ENCODE results near the gene ISG20L2. TPM values are rescaled to one million over a fixed set of nuclear protein-coding genes. Genes with fewer than 3 reads are reported as not detected.

ISG20L2 gene, protein sequence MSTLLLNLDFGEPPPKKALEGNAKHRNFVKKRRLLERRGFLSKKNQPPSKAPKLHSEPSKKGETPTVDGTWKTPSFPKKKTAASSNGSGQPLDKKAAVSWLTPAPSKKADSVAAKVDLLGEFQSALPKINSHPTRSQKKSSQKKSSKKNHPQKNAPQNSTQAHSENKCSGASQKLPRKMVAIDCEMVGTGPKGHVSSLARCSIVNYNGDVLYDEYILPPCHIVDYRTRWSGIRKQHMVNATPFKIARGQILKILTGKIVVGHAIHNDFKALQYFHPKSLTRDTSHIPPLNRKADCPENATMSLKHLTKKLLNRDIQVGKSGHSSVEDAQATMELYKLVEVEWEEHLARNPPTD
- 5.1 and 5.5 TPM in 2 replicates for total RNA-seq

DNA sequence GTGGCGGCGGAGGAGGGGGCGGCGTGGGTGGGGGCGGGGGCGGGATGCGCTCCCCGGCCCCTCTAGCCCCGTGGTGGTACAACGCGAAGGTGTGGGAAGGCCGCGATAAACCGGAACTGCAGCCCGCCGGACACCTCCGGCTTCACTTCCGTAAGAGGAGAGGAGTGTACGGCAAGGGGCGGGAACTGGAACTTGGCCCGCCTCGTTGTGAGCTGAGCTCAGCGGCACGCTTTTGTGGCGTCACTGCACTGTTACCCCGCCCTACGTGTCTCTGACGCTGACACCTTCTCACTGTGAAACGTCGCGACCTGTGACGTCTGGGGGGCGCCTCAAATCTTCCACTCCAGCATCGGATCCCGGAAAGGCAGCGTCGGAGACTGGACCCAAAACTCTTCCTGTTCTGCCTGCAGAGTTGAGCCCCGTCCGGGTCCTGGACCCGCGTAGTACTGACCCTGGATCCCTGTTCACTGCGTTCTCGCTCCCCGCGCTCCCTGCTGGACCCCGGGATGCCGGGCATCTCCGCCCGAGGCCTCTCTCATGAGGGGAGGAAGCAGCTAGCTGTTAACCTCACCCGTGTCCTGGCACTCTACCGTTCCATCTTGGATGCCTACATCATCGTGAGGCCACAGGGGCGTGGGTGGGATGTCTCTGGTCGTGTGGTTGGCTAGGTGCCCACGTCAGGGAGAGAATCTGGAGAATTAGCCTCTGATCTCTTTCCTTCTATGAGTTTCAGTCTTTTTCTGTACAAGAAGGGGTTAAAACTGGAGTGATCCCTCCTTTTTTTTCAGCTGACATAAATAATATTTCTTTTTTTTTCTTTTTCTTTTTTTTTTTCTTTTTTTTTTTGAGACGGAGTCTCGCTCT lies at the start of gene ISG20L2:
TSS of gene ISG20L2 (minus strand) at position 168 of the 864 bp plus-strand sequence. CDS start 1,114 bp downstream, outside the sequence.

DNA sequence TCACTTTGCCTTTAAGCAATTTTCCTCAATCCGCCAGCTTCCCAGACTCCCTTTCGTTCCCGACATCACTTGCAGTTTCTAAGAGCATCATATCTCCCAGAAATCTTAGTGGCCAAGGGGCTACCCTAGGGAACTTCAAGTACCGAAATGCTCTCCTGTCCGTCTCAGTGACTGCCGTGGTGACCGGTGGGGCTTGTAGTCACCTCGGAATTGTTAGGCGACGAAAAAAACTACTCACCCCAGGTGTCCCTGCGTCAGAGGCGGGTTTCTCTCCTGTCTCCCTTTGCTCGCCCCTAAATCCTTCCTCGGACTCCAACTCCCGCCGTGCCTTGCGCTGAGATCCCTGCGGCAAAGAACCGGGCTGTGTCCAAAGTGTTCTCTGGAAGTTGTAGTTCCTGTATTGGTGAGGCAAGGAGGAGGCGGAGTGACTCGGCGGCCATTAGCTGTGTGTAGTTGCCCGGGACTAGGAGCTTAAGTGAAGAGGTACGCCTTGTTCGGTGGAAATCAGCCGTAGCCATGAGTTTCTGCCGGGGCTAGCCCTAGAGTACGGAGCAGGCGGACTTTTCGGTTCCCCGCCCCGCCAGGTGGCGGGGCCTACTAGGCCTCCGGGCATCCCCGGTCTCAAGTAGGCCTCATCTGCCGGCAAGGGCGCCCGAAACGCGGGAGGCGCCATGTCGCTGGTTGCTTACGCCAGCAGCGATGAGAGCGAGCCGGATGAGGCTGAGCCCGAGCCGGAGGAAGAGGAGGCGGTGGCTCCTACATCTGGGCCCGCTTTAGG lies 38.7 kb upstream of the ISG20L2 start, which contains the start of gene PRCC:
TSS of gene PRCC (plus strand) at position 435 of the 778 bp plus-strand sequence. CDS start at position 672, 237 bp downstream.

DNA sequence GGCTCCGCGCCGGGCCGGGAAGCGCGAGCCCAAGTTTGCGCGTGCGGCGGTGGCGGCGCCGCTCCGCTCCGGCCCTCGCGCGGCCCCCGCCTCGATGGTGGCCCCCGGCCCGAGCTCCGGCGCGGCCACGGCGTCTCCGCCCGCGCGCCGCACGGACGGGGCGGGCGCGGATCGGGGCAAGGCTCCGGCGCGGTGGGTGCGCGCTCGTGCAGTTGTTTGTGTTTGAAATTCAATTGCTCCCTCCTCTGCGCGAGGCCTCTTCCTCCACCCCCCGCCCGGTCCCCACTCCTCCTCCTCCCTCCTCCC lies 22.8 kb upstream of the ISG20L2 start, which contains the start of gene HDGF:
TSS of gene HDGF (minus strand) at position 225 of the 306 bp plus-strand sequence. CDS start 246 bp downstream, outside the sequence.

GRCh38 chr1:156740741-156741480 lies 12.3 kb upstream of the ISG20L2 start, which contains the start of gene MRPL24:
MRPL24 (minus strand) TSS chr1:156741088; CDS start chr1:156738704, 2,384 bp downstream.

GRCh38 chr1:156727926-156728598 lies 504 bp downstream of the ISG20L2 start, which contains the start of gene METTL25B:
METTL25B (plus strand) TSS chr1:156728469; CDS start chr1:156729105, 636 bp downstream.

DNA sequence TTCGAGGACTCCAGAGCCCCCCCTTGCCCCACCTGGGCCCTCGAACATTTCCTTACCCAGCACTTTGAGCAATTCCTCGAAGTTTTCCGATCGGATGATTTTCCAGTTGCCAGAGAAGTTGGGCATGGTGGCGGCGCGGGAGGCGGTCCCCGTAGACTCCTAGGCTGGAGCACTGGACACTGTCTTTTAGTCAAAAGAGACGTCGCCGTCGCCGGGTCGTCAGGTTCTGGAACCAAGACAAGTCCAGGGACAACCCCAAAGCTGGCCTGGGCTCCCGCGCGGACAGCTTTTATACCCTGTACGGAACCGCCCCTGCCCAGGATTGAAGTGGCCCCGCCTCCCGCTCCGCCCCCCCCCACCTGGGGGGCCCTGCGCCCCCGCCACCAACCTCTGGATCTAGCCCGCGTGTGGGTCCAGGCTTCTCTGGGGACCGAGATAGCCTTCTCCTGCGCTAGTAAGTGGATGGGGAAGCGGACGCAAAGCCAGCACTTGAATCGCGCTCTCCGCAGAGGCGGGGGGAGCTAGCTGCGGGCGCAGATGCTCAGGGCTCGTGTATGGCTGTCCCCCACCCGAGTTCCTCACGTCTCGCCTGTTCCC lies 23.1 kb downstream of the ISG20L2 start, which contains the start of gene CRABP2:
TSS of gene CRABP2 (minus strand) at position 263 of the 597 bp plus-strand sequence. CDS start at position 126, 137 bp downstream.

GRCh38 chr1:156676820-156677615 lies 51.5 kb downstream of the ISG20L2 start, which contains the start of gene NES:
NES (minus strand) TSS chr1:156677407; CDS start chr1:156677264, 143 bp downstream.

Other genes starting within 250 kb of the ISG20L2 start
- 3.6 and 4.5 TPM in 2 replicates for gene MEF2D, start 228.0 kb downstream of the ISG20L2 start, total RNA-seq
- gene IQGAP3, start 156.2 kb downstream of the ISG20L2 start, total RNA-seq, result 1.3 and 3.6 TPM in 2 replicates
- not detected in 2 replicates for gene TTC24, start 149.0 kb downstream of the ISG20L2 start, total RNA-seq
- gene NAXE, start 137.0 kb downstream of the ISG20L2 start, total RNA-seq, result 36.7 and 56.6 TPM in 2 replicates
- 5.4 and 8.2 TPM in 2 replicates for gene GPATCH4, start 127.3 kb downstream of the ISG20L2 start, total RNA-seq
- gene HAPLN2, start 109.4 kb downstream of the ISG20L2 start, total RNA-seq, result 0.16 TPM in 1 of 2 replicates, not detected in the other
- not detected in 2 replicates for gene BCAN, start 86.6 kb downstream of the ISG20L2 start, total RNA-seq
- 30.8 and 63.4 TPM in 2 replicates for gene NES, start 51.4 kb downstream of the ISG20L2 start, total RNA-seq
- 80.6 and 167 TPM in 2 replicates for gene CRABP2, start 23.2 kb downstream of the ISG20L2 start, total RNA-seq
- 11.0 and 12.9 TPM in 2 replicates for gene METTL25B, start 297 bp downstream of the ISG20L2 start, total RNA-seq
- 41.3 and 43.3 TPM in 2 replicates for gene MRPL24, start 12.3 kb upstream of the ISG20L2 start, total RNA-seq
- 98.5 and 133 TPM in 2 replicates for gene HDGF, start 22.9 kb upstream of the ISG20L2 start, total RNA-seq
- gene PRCC, start 38.8 kb upstream of the ISG20L2 start, total RNA-seq, result 6.4 and 9.5 TPM in 2 replicates
- gene SH2D2A, start 88.1 kb upstream of the ISG20L2 start, total RNA-seq, result 0.32 TPM in 1 of 2 replicates, not detected in the other
- under 0.01 TPM in 1 of 2 replicates, not detected in the other for gene INSRR, start 130.4 kb upstream of the ISG20L2 start, total RNA-seq
- 0.09 and 0.16 TPM in 2 replicates for gene NTRK1, start 132.1 kb upstream of the ISG20L2 start, total RNA-seq
- gene PEAR1, start 165.0 kb upstream of the ISG20L2 start, total RNA-seq, result 0.09 and 2.5 TPM in 2 replicates
- not detected in 2 replicates for gene LRRC71, start 191.9 kb upstream of the ISG20L2 start, total RNA-seq

Measured in bronchial smooth muscle cell (primary cell).